Neural progenitor cell (in vitro differentiated cells): ENCODE measurements around the gene ZNF142.

ENCODE experiments used
- CTCF ChIP-seq: fragments of 200-600 bp; sonication (generic); IDR thresholded peaks from 2 replicates; pipeline ENCODE4 v1.5.1; 2017; ENCODE audit warnings: antibody characterized with exemption, mild to moderate bottlenecking
- EZH2 ChIP-seq: fragments of 200-600 bp; sonication (generic); IDR thresholded peaks from 2 replicates; pipeline ENCODE4 v1.6.1; 2017; ENCODE audit warnings: antibody characterized with exemption, mild to moderate bottlenecking, moderate library complexity
- EZH2phosphoT487 ChIP-seq: fragments of 200-600 bp; sonication (generic); IDR thresholded peaks from 2 replicates; pipeline ENCODE4 v1.6.1; 2017; ENCODE audit warnings: antibody characterized with exemption

GRCh38 chr2:218679119-218679518 is 19.7 kb upstream of the ZNF142 start:
- TF ChIP-seq EZH2 = no peak
- no peak for TF ChIP-seq CTCF
- TF ChIP-seq EZH2phosphoT487 = no peak
